CD14-positive monocyte (primary cell): ENCODE data around the gene ADRA2C. TPM values are rescaled to one million over a fixed set of nuclear protein-coding genes. Genes with fewer than 3 reads are reported as not detected.

Source experiments
- DNase-seq, 3 donors: peaks; one replicate each; pipeline ENCODE4 v3.0.0-alpha.2; 2011 to 2022
- H2AFZ ChIP-seq: 2 replicates; pipeline ENCODE4 v1.6.0; 2012; ENCODE audit warnings: mild to moderate bottlenecking, low read depth, low read length, inconsistent platforms; ENCODE audit not compliant: insufficient read depth, poor library complexity, severe bottlenecking
- H3K27ac ChIP-seq, 2 donors: 1 replicate in 1 of 2; 2 replicates in 1 of 2; pipeline ENCODE4 v1.5.1; 2012 to 2013; ENCODE audit warnings: low read length in 2 of 2, control low read depth in 1 of 2, inconsistent platforms in 1 of 2, low read depth in 1 of 2, mild to moderate bottlenecking in 1 of 2
- H3K27me3 ChIP-seq, 2 donors: one replicate each; pipeline versions ENCODE4 v1.6.0 to v1.6.1; 2011 to 2013; ENCODE audit warnings: low read length in 2 of 2; ENCODE audit not compliant: control insufficient read depth in 2 of 2, insufficient read depth in 2 of 2
- H3K36me3 ChIP-seq, 2 donors: replicated peaks in 1 of 2; 1 replicate in 1 of 2; 2 replicates in 1 of 2; pipeline versions ENCODE4 v1.5.1 to v1.6.1; 2012 to 2013; ENCODE audit warnings: low read length in 2 of 2, control low read depth in 1 of 2, inconsistent platforms in 1 of 2, mild to moderate bottlenecking in 1 of 2; ENCODE audit not compliant: insufficient read depth in 2 of 2, control insufficient read depth in 1 of 2
- H3K4me1 ChIP-seq, 2 donors: 1 replicate in 1 of 2; 2 replicates in 1 of 2; pipeline versions ENCODE4 v1.5.1 to v1.6.1; 2012 to 2013; ENCODE audit warnings: low read length in 2 of 2, control low read depth in 1 of 2, inconsistent platforms in 1 of 2, mild to moderate bottlenecking in 1 of 2, moderate library complexity in 1 of 2; ENCODE audit not compliant: insufficient read depth in 2 of 2, control insufficient read depth in 1 of 2
- H3K4me2 ChIP-seq: replicated peaks from 2 replicates; pipeline ENCODE3; 2012; ENCODE audit warnings: low read length, moderate library complexity, mild to moderate bottlenecking; ENCODE audit not compliant: poor library complexity, severe bottlenecking; ENCODE audit errors: extremely low read depth
- H3K4me3 ChIP-seq, 3 experiments: fragments of 200-600 bp in 1 of 3; sonication (generic) in 1 of 3; replicated peaks in 1 of 3; 1 replicate in 2 of 3; 2 replicates in 1 of 3; pipeline ENCODE4 v1.5.1; 2011 to 2013; ENCODE audit warnings: low read length in 3 of 3, mild to moderate bottlenecking in 3 of 3, control low read depth in 2 of 3, low read depth in 2 of 3, inconsistent platforms in 1 of 3, moderate library complexity in 1 of 3
- H3K79me2 ChIP-seq: 2 replicates; pipeline ENCODE4 v1.6.0; 2012; ENCODE audit warnings: mild to moderate bottlenecking, control low read depth, inconsistent platforms, low read length, moderate library complexity; ENCODE audit not compliant: insufficient read depth
- H3K9ac ChIP-seq: 2 replicates; pipeline ENCODE4 v1.6.0; 2017; ENCODE audit warnings: low read length, mild to moderate bottlenecking; ENCODE audit not compliant: insufficient read depth, poor library complexity, severe bottlenecking
- H3K9me3 ChIP-seq, 2 donors: replicated peaks in 1 of 2; 1 replicate in 1 of 2; 2 replicates in 1 of 2; pipeline versions ENCODE4 v1.5.1 to v1.6.1; 2012 to 2013; ENCODE audit warnings: low read length in 2 of 2, control low read depth in 1 of 2; ENCODE audit not compliant: control insufficient read depth in 1 of 2, insufficient read depth in 1 of 2
- H4K20me1 ChIP-seq: 2 replicates; pipeline ENCODE4 v1.6.0; 2012; ENCODE audit warnings: mild to moderate bottlenecking, low read length, control low read depth, moderate library complexity; ENCODE audit not compliant: insufficient read depth
- H3K27ac Mint-ChIP-seq, 7 donors: one replicate each; pipeline ENCODE4 v1.8.0; 2020; ENCODE audit warnings: mild to moderate bottlenecking in 7 of 7, mixed read lengths in 7 of 7, moderate library complexity in 6 of 7, inconsistent platforms in 2 of 7
- H3K27me3 Mint-ChIP-seq, 3 donors: one replicate each; pipeline ENCODE4 v1.8.0; 2021 to 2022; ENCODE audit warnings: low read depth in 3 of 3, mild to moderate bottlenecking in 3 of 3, mixed read lengths in 3 of 3, moderate library complexity in 3 of 3, inconsistent platforms in 1 of 3
- H3K36me3 Mint-ChIP-seq, 2 donors: one replicate each; pipeline ENCODE4 v1.8.0; 2020; ENCODE audit warnings: mixed read lengths in 2 of 2, inconsistent platforms in 1 of 2, mild to moderate bottlenecking in 1 of 2
- H3K4me1 Mint-ChIP-seq: one replicate; pipeline ENCODE4 v1.8.0; 2020; ENCODE audit warnings: mild to moderate bottlenecking, mixed read lengths
- H3K4me3 Mint-ChIP-seq, 2 donors: one replicate each; pipeline ENCODE4 v1.8.0; 2020; ENCODE audit warnings: mild to moderate bottlenecking in 2 of 2, mixed read lengths in 2 of 2, moderate library complexity in 1 of 2
- H3K9me3 Mint-ChIP-seq, 7 donors: one replicate each; pipeline ENCODE4 v1.8.0; 2020 to 2022; ENCODE audit warnings: mixed read lengths in 7 of 7, mild to moderate bottlenecking in 6 of 7, moderate library complexity in 6 of 7, inconsistent platforms in 2 of 7
- WGBS: methylation state at CpG from one replicate; pipeline ENCODE4 v1.1.5; 2013; ENCODE audit warnings: missing lambda C conversion rate; ENCODE audit not compliant: insufficient coverage; 5-methylcytosine and 5-hydroxymethylcytosine counted together
- intact Hi-C, 2 donors: fragments of 100-400 bp; cut with micrococcal nuclease; formaldehyde crosslinking; loops; one replicate each; pipeline versions ENCODE4 v1.15.0 to v1.15.1; 2023
- polyA plus RNA-seq, 3 donors: library from polyadenylated mRNA; depleted of rRNA in 1 of 3; unstranded in 2 of 3; stranded (reverse) in 1 of 3; fragments of 300-500 nt in 2 of 3; fragments of >200 nt in 1 of 3; fragmentation: Illumina TruSeq in 2 of 3; gene quantifications; 1 replicate in 2 of 3; 2 replicates in 1 of 3; pipeline ENCODE4 v1.2.3, GENCODE V29; 2012 to 2021
- TF ChIP-seq, protein P1 (sequence below): fragments of 200-600 bp; IDR thresholded peaks from one replicate; pipeline ENCODE4 v1.8.0; 2022; ENCODE audit warnings: antibody characterized with exemption, mild to moderate bottlenecking

Gene ADRA2C
- polyA plus RNA-seq, 3 donors, result not detected

GRCh38 chr4:3802571-3803474, 36.6 kb downstream of the ADRA2C start:
- Histone ChIP-seq H3K27me3 (peaks cover 0 to 1% of the 10 kb centered on the region in 2 donors), H3K36me3 (no peaks in the 10 kb centered on the region), H2AFZ (no peak overlapping the region), H3K9me3 (no peaks in the 10 kb centered on the region), H3K9ac (no peak overlapping the region), H4K20me1 (no peaks in the 10 kb centered on the region), H3K4me1 (peaks cover 0 to 8% of the 10 kb centered on the region in 2 donors), H3K4me3 (no peak overlapping the region), H3K4me2 (no peak overlapping the region), H3K27ac (no peak overlapping the region), H3K79me2 (no peaks in the 10 kb centered on the region)
- DNase-seq, result no peak
- H3K4me3 Mint-ChIP-seq, result no peak overlapping the region
- WGBS, result 45% methylated on average over 12 of the region's 13 CpGs
- H3K27me3 Mint-ChIP-seq, result peaks cover 6 to 25% (median 6%) of the 10 kb centered on the region in 3 donors
- intact Hi-C loops, result no loop called here
- no peaks in the 10 kb centered on the region for H3K4me1 Mint-ChIP-seq
- H3K27ac Mint-ChIP-seq, result no peak overlapping the region
- H3K36me3 Mint-ChIP-seq, result no peaks in the 10 kb centered on the region
- TF ChIP-seq, protein P1, sequence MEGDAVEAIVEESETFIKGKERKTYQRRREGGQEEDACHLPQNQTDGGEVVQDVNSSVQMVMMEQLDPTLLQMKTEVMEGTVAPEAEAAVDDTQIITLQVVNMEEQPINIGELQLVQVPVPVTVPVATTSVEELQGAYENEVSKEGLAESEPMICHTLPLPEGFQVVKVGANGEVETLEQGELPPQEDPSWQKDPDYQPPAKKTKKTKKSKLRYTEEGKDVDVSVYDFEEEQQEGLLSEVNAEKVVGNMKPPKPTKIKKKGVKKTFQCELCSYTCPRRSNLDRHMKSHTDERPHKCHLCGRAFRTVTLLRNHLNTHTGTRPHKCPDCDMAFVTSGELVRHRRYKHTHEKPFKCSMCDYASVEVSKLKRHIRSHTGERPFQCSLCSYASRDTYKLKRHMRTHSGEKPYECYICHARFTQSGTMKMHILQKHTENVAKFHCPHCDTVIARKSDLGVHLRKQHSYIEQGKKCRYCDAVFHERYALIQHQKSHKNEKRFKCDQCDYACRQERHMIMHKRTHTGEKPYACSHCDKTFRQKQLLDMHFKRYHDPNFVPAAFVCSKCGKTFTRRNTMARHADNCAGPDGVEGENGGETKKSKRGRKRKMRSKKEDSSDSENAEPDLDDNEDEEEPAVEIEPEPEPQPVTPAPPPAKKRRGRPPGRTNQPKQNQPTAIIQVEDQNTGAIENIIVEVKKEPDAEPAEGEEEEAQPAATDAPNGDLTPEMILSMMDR, result no peak
- peaks cover 0 to 2% (median 0%) of the 10 kb centered on the region in 7 donors for H3K9me3 Mint-ChIP-seq

GRCh38 chr4:3803475-3803847, 37.3 kb downstream of the ADRA2C start:
- Mint-ChIP-seq H3K4me3 (no peak overlapping the region), H3K9me3 (no peaks in the 10 kb centered on the region), H3K27ac (no peak overlapping the region), H3K4me1 (no peaks in the 10 kb centered on the region), H3K36me3 (no peaks in the 10 kb centered on the region), H3K27me3 (peaks cover 6 to 27% (median 9%) of the 10 kb centered on the region in 3 donors)
- Histone ChIP-seq H3K9me3 (no peaks in the 10 kb centered on the region), H2AFZ (no peak overlapping the region), H3K36me3 (no peaks in the 10 kb centered on the region), H4K20me1 (no peaks in the 10 kb centered on the region), H3K4me1 (peaks cover 0 to 8% of the 10 kb centered on the region in 2 donors), H3K4me3 (no peak overlapping the region), H3K27ac (no peak overlapping the region), H3K79me2 (no peaks in the 10 kb centered on the region), H3K4me2 (no peak overlapping the region), H3K9ac (no peak overlapping the region), H3K27me3 (peaks cover 0 to 5% of the 10 kb centered on the region in 2 donors)
- TF ChIP-seq, protein P1, result no peak
- intact Hi-C loops, result no loop called here
- DNase-seq, result no peak
- WGBS, result 68% methylated on average over 15 of the region's 18 CpGs
